Stomach smooth muscle (tissue), 2 donors: Measurements from ENCODE around the gene OGFOD3.
"Not testable (repeated sequence)": the region's sequence is repeated elsewhere in the genome, so short reads cannot be mapped to it uniquely, and the experiment has no call there.

Source experiments
- H3K27ac ChIP-seq: one replicate; pipeline ENCODE4 v1.7.0; 2013; ENCODE audit warnings: mild to moderate bottlenecking, low read length, inconsistent platforms
- H3K27me3 ChIP-seq, 2 donors: one replicate each; pipeline ENCODE4 v1.7.0; 2013; ENCODE audit warnings: low read length in 2 of 2; ENCODE audit not compliant: insufficient read depth in 2 of 2, control insufficient read depth in 1 of 2
- H3K36me3 ChIP-seq, 2 donors: one replicate each; pipeline ENCODE4 v1.7.0; 2013; ENCODE audit warnings: low read length in 2 of 2; ENCODE audit not compliant: control insufficient read depth in 2 of 2, insufficient read depth in 2 of 2
- H3K4me1 ChIP-seq: one replicate; pipeline ENCODE4 v1.7.0; 2013; ENCODE audit warnings: low read length; ENCODE audit not compliant: control insufficient read depth, insufficient read depth
- H3K4me3 ChIP-seq, 2 donors: one replicate each; pipeline ENCODE4 v1.7.0; 2013; ENCODE audit warnings: low read length in 2 of 2
- H3K9ac ChIP-seq, 2 donors: one replicate each; pipeline ENCODE4 v1.7.0; 2013; ENCODE audit warnings: low read length in 2 of 2, mild to moderate bottlenecking in 1 of 2
- H3K9me3 ChIP-seq, 2 donors: one replicate each; pipeline ENCODE4 v1.7.0; 2013; ENCODE audit warnings: low read length in 2 of 2; ENCODE audit not compliant: control insufficient read depth in 2 of 2
- donor health status: healthy.
- donor health status: Pancreatic carcinoma.

Gene OGFOD3

GRCh38 chr17:82349287-82349701 lies 69.1 kb downstream of the OGFOD3 start:
- Histone ChIP-seq H3K9ac (no peak overlapping the region), H3K9me3 (no peaks in the 10 kb centered on the region), H3K36me3 (no peaks in the 10 kb centered on the region), H3K4me1 (peaks cover 7% of the 10 kb centered on the region), H3K4me3 (no peak overlapping the region), H3K27me3 (peaks cover 0 to 7% of the 10 kb centered on the region in 2 donors), H3K27ac (no peak overlapping the region)

- Histone ChIP-seq H3K27ac (no peak overlapping the region), H3K9me3 (no peaks in the 10 kb centered on the region), H3K4me3 (no peak overlapping the region), H3K4me1 (peaks cover 7% of the 10 kb centered on the region), H3K36me3 (no peaks in the 10 kb centered on the region), H3K27me3 (peaks cover 0 to 6% of the 10 kb centered on the region in 2 donors), H3K9ac (no peak overlapping the region)
Observed at GRCh38 chr17:82348866-82349265, 69.5 kb downstream of the OGFOD3 start.

DNA sequence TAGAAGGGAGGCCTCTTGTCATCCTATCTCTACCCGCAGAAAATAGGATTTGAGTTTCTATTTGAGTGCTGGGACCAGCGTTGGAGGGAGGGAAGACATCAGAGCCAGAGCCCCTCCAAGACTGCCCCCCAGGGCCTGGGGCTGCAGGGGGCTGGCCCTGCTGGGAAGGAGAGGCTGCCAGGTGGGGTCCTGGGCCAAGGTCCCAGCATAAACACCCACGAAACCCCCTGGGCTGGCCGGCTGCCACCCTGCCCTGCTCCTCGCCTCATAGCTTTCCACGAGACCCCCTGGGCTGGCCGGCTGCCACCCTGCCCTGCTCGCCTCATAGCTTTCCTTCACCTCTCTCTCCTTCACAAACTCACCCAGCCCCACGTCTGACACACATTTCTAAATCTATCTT lies 70.0 kb downstream of the OGFOD3 start:
- Histone ChIP-seq H3K27ac (no peak overlapping the region), H3K4me1 (peaks cover 7% of the 10 kb centered on the region), H3K9me3 (no peaks in the 10 kb centered on the region), H3K36me3 (no peaks in the 10 kb centered on the region), H3K9ac (no peak overlapping the region), H3K4me3 (no peak overlapping the region), H3K27me3 (peaks cover 0 to 3% of the 10 kb centered on the region in 2 donors)

DNA sequence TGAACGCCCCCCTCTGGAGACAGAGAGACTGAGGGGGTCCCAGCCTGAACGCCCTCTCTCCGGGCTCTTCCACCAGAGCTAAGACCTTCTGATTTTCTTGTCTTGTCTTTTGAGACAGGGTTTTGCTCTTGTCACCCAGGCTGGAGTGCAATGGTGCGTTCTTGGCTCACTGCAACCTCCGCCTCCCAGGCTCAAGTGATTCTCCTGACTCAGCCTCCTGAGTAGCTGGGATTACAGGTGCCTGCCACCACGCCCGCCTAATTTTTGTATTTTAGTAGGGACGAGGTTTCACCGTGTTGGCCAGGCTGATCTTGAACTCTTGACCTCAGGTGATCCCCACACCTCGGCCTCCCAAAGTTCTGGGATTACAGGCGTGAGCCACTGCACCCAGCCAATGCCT lies 70.4 kb downstream of the OGFOD3 start:
- H3K27ac ChIP-seq, H3K9ac ChIP-seq, H3K4me1 ChIP-seq, H3K27me3 ChIP-seq, H3K4me3 ChIP-seq, H3K36me3 ChIP-seq, H3K9me3 ChIP-seq: not testable (repeated sequence)

- H3K36me3 ChIP-seq: no peaks in the 10 kb centered on the region
- H3K4me1 ChIP-seq: peaks cover 2% of the 10 kb centered on the region
- H3K27me3 ChIP-seq: peaks cover 0 to 3% of the 10 kb centered on the region in 2 donors
- no peak overlapping the region for H3K9ac ChIP-seq
- no peaks in the 10 kb centered on the region for H3K9me3 ChIP-seq
- H3K27ac ChIP-seq: no peak overlapping the region
- no peak overlapping the region for H3K4me3 ChIP-seq
Observed at GRCh38 chr17:82346342-82347300, 71.8 kb downstream of the OGFOD3 start.

GRCh38 chr17:82345151-82345976 lies 73.0 kb downstream of the OGFOD3 start:
- Histone ChIP-seq H3K36me3 (no peaks in the 10 kb centered on the region), H3K27me3 (peaks cover 0 to 3% of the 10 kb centered on the region in 2 donors), H3K4me1 (no peaks in the 10 kb centered on the region), H3K27ac (no peak overlapping the region), H3K9me3 (no peaks in the 10 kb centered on the region), H3K4me3 (no peak overlapping the region), H3K9ac (no peak overlapping the region)

DNA sequence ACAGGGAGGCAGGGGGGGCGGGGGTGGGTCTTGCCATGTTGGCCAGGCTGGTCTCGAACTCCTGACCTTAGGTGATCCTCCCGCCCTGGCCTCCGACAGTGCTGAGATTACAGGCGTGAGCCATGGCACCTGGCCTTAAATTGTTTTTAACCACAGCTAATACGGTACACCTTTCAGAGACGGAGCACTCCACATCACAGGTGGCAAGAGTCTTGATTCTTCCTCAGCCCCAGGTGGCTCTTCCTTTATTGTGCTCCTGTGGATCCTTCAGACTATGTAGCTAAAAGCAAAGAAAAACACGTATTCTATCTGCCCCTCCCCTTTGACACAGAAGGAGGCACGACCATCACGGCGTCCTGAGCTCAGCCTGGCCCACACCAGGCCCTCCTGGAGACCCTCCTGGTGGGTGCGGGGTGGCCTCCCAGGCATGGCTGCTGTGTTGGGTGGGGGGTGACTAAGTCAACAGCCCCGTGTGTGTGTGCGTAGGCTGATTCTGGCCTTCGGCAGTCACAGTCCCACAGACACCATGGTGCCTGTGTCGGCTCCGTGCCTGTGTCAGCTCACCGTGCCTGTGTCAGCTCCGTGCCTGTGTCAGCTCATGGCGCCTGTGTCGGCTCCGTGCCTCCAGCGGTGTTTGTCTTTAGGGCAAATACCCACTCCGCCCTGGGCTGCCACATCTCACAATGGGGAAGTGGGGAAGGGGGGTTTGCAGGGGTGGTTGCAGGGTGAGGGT lies 74.0 kb downstream of the OGFOD3 start:
- Histone ChIP-seq H3K9me3 (no peaks in the 10 kb centered on the region), H3K36me3 (no peaks in the 10 kb centered on the region), H3K27me3 (peaks cover 0 to 3% of the 10 kb centered on the region in 2 donors), H3K4me3 (no peak overlapping the region), H3K9ac (no peak overlapping the region), H3K4me1 (peaks cover 4% of the 10 kb centered on the region), H3K27ac (no peak overlapping the region)

GRCh38 chr17:82343560-82343959 lies 74.8 kb downstream of the OGFOD3 start:
- no peak overlapping the region for H3K4me3 ChIP-seq
- H3K27ac ChIP-seq: no peak overlapping the region
- H3K27me3 ChIP-seq: peaks cover 0 to 2% of the 10 kb centered on the region in 2 donors
- H3K9me3 ChIP-seq: no peaks in the 10 kb centered on the region
- no peak overlapping the region for H3K9ac ChIP-seq
- H3K4me1 ChIP-seq: peaks cover 11% of the 10 kb centered on the region
- no peaks in the 10 kb centered on the region for H3K36me3 ChIP-seq

DNA sequence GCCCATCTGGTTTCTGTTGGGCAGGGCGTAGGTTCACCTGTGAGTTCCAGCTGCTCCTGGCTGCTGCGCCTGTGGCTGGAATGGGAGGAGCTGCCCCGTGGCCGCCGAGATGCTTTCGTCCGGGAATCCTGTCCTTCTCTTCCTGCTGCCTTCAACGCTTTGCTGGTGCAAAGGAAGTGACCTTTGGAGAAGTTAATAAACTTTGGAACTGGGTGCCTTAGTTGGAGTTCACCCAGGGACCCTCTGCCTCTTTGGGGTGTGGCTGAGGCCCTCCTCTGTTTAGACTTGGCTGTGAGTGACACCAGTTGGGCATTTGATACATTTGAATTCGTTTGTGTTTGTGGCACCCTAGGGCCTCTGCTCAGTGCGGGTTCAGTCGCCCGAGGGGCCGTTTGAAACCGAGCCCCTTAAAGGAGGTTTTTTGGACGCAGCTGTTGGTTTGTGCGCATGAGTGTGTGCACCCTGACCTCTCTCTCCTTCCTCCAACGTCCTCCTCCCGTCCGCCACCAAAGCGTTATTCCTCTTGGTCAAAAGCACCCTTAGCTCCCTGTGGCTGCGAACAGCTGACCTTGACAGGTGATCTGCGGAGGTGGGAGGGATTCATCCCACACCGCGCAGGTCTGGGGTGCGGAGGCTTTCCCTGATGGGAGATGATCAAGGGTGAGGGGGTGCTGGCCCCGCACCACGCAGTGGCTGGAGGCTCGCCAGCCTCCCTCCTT lies 75.9 kb downstream of the OGFOD3 start:
- no peaks in the 10 kb centered on the region for H3K27me3 ChIP-seq

More for the DNA sequence above, 75.9 kb downstream of the OGFOD3 start:
- Histone ChIP-seq H3K36me3 (no peaks in the 10 kb centered on the region), H3K9ac (no peak overlapping the region), H3K9me3 (no peaks in the 10 kb centered on the region), H3K4me1 (peaks cover 18% of the 10 kb centered on the region), H3K4me3 (no peak overlapping the region), H3K27ac (no peak overlapping the region)
